ENCODE measurements around the gene KCNJ4.
"Not testable (repeated sequence)": the region's sequence is repeated elsewhere in the genome, so short reads cannot be mapped to it uniquely, and the experiment has no call there.

KCNJ4 gene

GRCh38 chr22:38477585-38477984, 22.6 kb upstream of the KCNJ4 start:
- H3K9me3 ChIP-seq (ENCODE audit: insufficient read depth, low read length, severe bottlenecking) = no peaks in the 10 kb centered on the region
- no peak overlapping the region for H3K4me2 ChIP-seq (ENCODE audit: insufficient read depth, low read length)
- peaks cover 5% of the 10 kb centered on the region; the same call in 1 of the 2 replicates for H4K20me1 ChIP-seq (ENCODE audit: insufficient read depth, low read length)
- ATAC-seq (ENCODE audit: insufficient read depth, low read depth) (no peak), DNase-seq (no peak)
- H3K27ac ChIP-seq (ENCODE audit: low read length) = no peak overlapping the region
- H3K4me3 ChIP-seq (ENCODE audit: low read depth in 1 of 2, low read length in 2 of 2) = no peak overlapping the region
- H3K9ac ChIP-seq (ENCODE audit: low read depth, low read length) = no peak overlapping the region
- peaks cover 15% of the 10 kb centered on the region for H3K36me3 ChIP-seq (ENCODE audit: insufficient read depth, low read length)
- TF ChIP-seq CTCF (IDR thresholded peaks at IDR 0.05; ENCODE audit: borderline replicate concordance, extremely low read depth, low read length, poor library complexity, severe bottlenecking) (no peak), EZH2 (IDR thresholded peaks at IDR 0.05; ENCODE audit: borderline replicate concordance, low read depth, low read length, severe bottlenecking) (no peak)
- no peak overlapping the region for H2AFZ ChIP-seq (ENCODE audit: low read depth, low read length)
- no peaks in the 10 kb centered on the region for H3K79me2 ChIP-seq (ENCODE audit: insufficient read depth, low read length)
- H3K4me1 ChIP-seq (ENCODE audit: insufficient read depth, low read length) = no peaks in the 10 kb centered on the region
- peaks cover 3% of the 10 kb centered on the region for H3K27me3 ChIP-seq (ENCODE audit: insufficient read depth, low read length, poor library complexity)

- Histone ChIP-seq H2AFZ (ENCODE audit: low read depth, low read length) (no peak overlapping the region), H4K20me1 (ENCODE audit: insufficient read depth, low read length) (no peaks in the 10 kb centered on the region), H3K4me3 (ENCODE audit: low read depth in 1 of 2, low read length in 2 of 2) (no peak overlapping the region), H3K27me3 (ENCODE audit: insufficient read depth, low read length, poor library complexity) (peaks cover 3% of the 10 kb centered on the region), H3K79me2 (ENCODE audit: insufficient read depth, low read length) (no peaks in the 10 kb centered on the region), H3K4me2 (ENCODE audit: insufficient read depth, low read length) (no peak overlapping the region), H3K9me3 (ENCODE audit: insufficient read depth, low read length, severe bottlenecking) (no peaks in the 10 kb centered on the region), H3K27ac (ENCODE audit: low read length) (no peak overlapping the region), H3K4me1 (ENCODE audit: insufficient read depth, low read length) (no peaks in the 10 kb centered on the region), H3K36me3 (ENCODE audit: insufficient read depth, low read length) (no peaks in the 10 kb centered on the region), H3K9ac (ENCODE audit: low read depth, low read length) (no peak overlapping the region)
- DNase-seq (no peak), ATAC-seq (ENCODE audit: insufficient read depth, low read depth) (no peak)
- TF ChIP-seq CTCF (IDR thresholded peaks at IDR 0.05; ENCODE audit: borderline replicate concordance, extremely low read depth, low read length, poor library complexity, severe bottlenecking) = no peak
- no peak for TF ChIP-seq EZH2 (IDR thresholded peaks at IDR 0.05; ENCODE audit: borderline replicate concordance, low read depth, low read length, severe bottlenecking)
Measured at GRCh38 chr22:38474003-38474607, 19.1 kb upstream of the KCNJ4 start.

GRCh38 chr22:38471237-38471636, 16.2 kb upstream of the KCNJ4 start:
- H3K9ac ChIP-seq (ENCODE audit: low read depth, low read length) = no peak overlapping the region
- H3K4me3 ChIP-seq (ENCODE audit: low read depth in 1 of 2, low read length in 2 of 2) = no peak overlapping the region
- no peak for TF ChIP-seq CTCF (IDR thresholded peaks at IDR 0.05; ENCODE audit: borderline replicate concordance, extremely low read depth, low read length, poor library complexity, severe bottlenecking)
- no peak for TF ChIP-seq EZH2 (IDR thresholded peaks at IDR 0.05; ENCODE audit: borderline replicate concordance, low read depth, low read length, severe bottlenecking)
- H3K36me3 ChIP-seq (ENCODE audit: insufficient read depth, low read length) = no peaks in the 10 kb centered on the region
- H3K27me3 ChIP-seq (ENCODE audit: insufficient read depth, low read length, poor library complexity) = peaks cover 14% of the 10 kb centered on the region
- no peaks in the 10 kb centered on the region for H3K4me1 ChIP-seq (ENCODE audit: insufficient read depth, low read length)
- no peak overlapping the region for H3K27ac ChIP-seq (ENCODE audit: low read length)
- no peaks in the 10 kb centered on the region for H4K20me1 ChIP-seq (ENCODE audit: insufficient read depth, low read length)
- no peak overlapping the region for H3K4me2 ChIP-seq (ENCODE audit: insufficient read depth, low read length)
- no peaks in the 10 kb centered on the region for H3K9me3 ChIP-seq (ENCODE audit: insufficient read depth, low read length, severe bottlenecking)
- DNase-seq (no peak), ATAC-seq (ENCODE audit: insufficient read depth, low read depth) (no peak)
- no peak overlapping the region for H2AFZ ChIP-seq (ENCODE audit: low read depth, low read length)
- H3K79me2 ChIP-seq (ENCODE audit: insufficient read depth, low read length) = no peaks in the 10 kb centered on the region

GRCh38 chr22:38470179-38470578, 15.2 kb upstream of the KCNJ4 start:
- H3K4me2 ChIP-seq (ENCODE audit: insufficient read depth, low read length); DNase-seq: not testable (repeated sequence)
- H3K27me3 ChIP-seq (ENCODE audit: insufficient read depth, low read length, poor library complexity) = peaks cover 24% of the 10 kb centered on the region

More at GRCh38 chr22:38470179-38470578, 15.2 kb upstream of the KCNJ4 start:
- H3K79me2 ChIP-seq (ENCODE audit: insufficient read depth, low read length); H3K4me3 ChIP-seq (ENCODE audit: low read depth in 1 of 2, low read length in 2 of 2); H3K9ac ChIP-seq (ENCODE audit: low read depth, low read length); ATAC-seq (ENCODE audit: insufficient read depth, low read depth); H3K9me3 ChIP-seq (ENCODE audit: insufficient read depth, low read length, severe bottlenecking); H2AFZ ChIP-seq (ENCODE audit: low read depth, low read length); H3K36me3 ChIP-seq (ENCODE audit: insufficient read depth, low read length); H3K27ac ChIP-seq (ENCODE audit: low read length); H4K20me1 ChIP-seq (ENCODE audit: insufficient read depth, low read length); H3K4me1 ChIP-seq (ENCODE audit: insufficient read depth, low read length): not testable (repeated sequence)
